ENCODE data around the gene ZNF609. TPM values are rescaled to one million over a fixed set of nuclear protein-coding genes. Genes with fewer than 3 reads are reported as not detected.

Gene ZNF609
- total and polyA plus RNA-seq, 2 experiments from 2014 or later: 6.3 to 11.3 TPM

DNA sequence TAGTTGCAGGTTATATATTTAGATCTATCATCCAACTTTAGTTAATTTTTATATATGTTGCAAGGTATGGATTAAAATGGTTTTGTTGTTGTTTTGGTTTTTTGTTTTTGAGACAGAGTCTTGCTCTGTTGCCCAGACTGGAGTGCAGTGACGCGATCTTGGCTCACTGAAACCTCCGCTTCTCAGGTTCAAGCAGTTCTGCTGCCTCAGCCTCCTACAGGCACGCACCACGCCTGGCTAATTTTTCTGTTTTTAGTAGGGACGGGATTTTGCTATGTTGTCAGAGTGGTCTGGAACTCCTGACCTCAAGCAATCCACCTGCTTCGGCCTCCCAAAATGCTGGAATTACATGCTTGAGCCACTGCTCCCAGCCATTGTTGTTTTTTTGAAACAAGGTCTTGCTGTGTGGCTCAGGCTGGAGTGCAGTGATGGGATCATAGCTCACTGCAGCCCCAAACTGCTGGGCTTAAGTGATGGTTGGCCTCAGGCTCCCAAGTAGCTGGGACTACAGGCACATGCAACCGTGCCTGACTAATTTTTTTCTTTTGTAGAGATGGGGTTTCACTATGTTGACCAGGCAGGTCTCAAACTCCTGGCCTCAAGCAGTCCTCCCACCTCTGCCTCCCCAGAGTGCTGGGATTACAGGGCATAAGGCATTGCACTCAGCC is 92.0 kb downstream of the ZNF609 start:
- Histone ChIP-seq H3K27me3 (replicated peaks; ENCODE audit: insufficient read depth) (no peaks in the 10 kb centered on the region), H4K20me1 (ENCODE audit: insufficient read depth) (peaks cover 11% of the 10 kb centered on the region; the same call in 1 of the 2 replicates), H3K4me2 (ENCODE audit: unreplicated experiment) (no peak overlapping the region), H3F3A (ENCODE audit: insufficient read depth) (peaks cover 8% of the 10 kb centered on the region; the same call in 1 of the 2 replicates), H3K9me2 (ENCODE audit: insufficient read depth) (no peaks in the 10 kb centered on the region), H3K4me3 (no peak overlapping the region), H3K27ac (no peak overlapping the region), H3K4me1 (ENCODE audit: insufficient read depth) (no peaks in the 10 kb centered on the region), H3K79me2 (ENCODE audit: insufficient read depth) (peaks cover 100% of the 10 kb centered on the region), H3K9me3 (ENCODE audit: low read depth) (no peaks in the 10 kb centered on the region), H2AFZ (no peak overlapping the region), H3K36me3 (ENCODE audit: low read depth) (no peaks in the 10 kb centered on the region), H3K9ac (no peak overlapping the region)
- in situ Hi-C loops (cut with MboI): no loop called here
- no peak for DNase-seq
- no peak for TF ChIP-seq EZH2 (IDR thresholded peaks at IDR 0.05; ENCODE audit: insufficient read depth, poor library complexity, severe bottlenecking)
- no peak for TF ChIP-seq EZH2phosphoT487 (IDR thresholded peaks at IDR 0.05; ENCODE audit: insufficient read depth, low read depth)
- WGBS, 2 experiments (ENCODE audit: low coverage in 1 of 2, low lambda C conversion rate in 2 of 2, missing lambda C conversion rate in 2 of 2): 91 to 94% methylated on average over 8 of the region's 8 CpGs

DNA sequence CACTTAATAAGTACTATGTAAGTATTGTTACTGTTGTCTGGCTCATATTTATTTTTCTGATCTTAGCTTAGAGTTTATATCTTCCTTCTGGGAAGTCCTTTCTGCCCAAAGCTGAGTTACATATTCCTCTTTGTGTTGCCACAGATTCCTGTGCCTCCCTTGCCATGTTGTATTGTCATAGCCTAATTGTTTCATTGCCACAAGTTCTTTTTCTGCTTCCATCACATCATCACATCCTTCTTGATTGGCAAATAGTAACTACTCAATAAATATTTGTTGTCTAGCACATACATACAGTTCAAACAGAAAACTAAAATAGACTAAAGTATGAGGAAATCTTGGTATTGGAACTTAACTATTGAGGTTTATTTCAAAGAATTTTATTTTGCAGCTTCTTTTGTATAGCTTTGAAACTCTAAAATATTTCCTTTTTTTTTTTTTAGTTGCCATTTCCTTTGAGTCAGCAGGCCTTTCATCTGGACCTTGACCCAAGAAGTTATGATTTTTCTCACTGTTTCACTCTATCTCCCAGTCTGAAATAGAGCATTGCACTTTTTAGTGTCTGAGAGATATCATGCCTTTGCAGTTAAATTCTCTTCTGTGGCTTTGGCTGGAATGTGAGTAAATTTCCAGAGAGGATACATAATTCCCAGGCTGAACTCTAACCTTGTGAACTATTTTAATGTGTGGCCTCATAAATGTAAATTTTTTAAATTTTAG is 98.2 kb downstream of the ZNF609 start:
- H4K20me1 ChIP-seq (ENCODE audit: insufficient read depth): peaks cover 6% of the 10 kb centered on the region; the same call in 1 of the 2 replicates
- H3K4me1 ChIP-seq (ENCODE audit: insufficient read depth): peaks cover 13% of the 10 kb centered on the region
- no peaks in the 10 kb centered on the region for H3K9me2 ChIP-seq (ENCODE audit: insufficient read depth)
- H3F3A ChIP-seq (ENCODE audit: insufficient read depth): peaks cover 16% of the 10 kb centered on the region; the same call in 1 of the 2 replicates
- no peak overlapping the region for H2AFZ ChIP-seq
- peak overlapping the region; percentile 5; the same call in 1 of the 2 replicates for H3K9ac ChIP-seq
- no peaks in the 10 kb centered on the region for H3K9me3 ChIP-seq (ENCODE audit: low read depth)
- H3K79me2 ChIP-seq (ENCODE audit: insufficient read depth): peaks cover 99% of the 10 kb centered on the region
- no peaks in the 10 kb centered on the region for H3K36me3 ChIP-seq (ENCODE audit: low read depth)
- H3K4me2 ChIP-seq (ENCODE audit: unreplicated experiment): no peak overlapping the region
- H3K27me3 ChIP-seq (replicated peaks; ENCODE audit: insufficient read depth): no peaks in the 10 kb centered on the region
- in situ Hi-C loops (cut with MboI): no loop called here
- DNase-seq: peak; percentile 26
- peak overlapping the region; percentile 15 for H3K27ac ChIP-seq
- no peak overlapping the region for H3K4me3 ChIP-seq
- TF ChIP-seq EZH2phosphoT487 (IDR thresholded peaks at IDR 0.05; ENCODE audit: insufficient read depth, low read depth): no peak
- no peak for TF ChIP-seq EZH2 (IDR thresholded peaks at IDR 0.05; ENCODE audit: insufficient read depth, poor library complexity, severe bottlenecking)

DNA sequence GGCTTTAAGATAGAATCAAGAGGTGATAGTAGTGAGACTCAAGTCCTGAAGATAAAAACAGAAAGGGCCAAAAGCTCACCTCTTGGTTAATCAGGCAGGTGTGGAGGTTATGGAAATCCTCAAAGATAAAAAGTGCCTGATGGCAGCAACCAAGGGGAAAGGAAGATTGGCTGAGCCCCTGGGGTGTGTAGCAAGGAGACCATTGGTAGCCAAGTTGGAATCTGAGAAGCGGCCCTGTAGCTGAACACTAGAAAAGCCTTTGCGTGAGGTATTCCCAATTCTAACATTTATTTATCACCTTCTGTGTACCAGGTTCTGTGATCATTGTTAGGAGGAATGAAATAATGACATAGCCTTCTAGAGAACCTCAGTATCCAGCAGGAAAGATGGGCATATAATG is 98.9 kb downstream of the ZNF609 start:
- DNase-seq: no peak

DNA sequence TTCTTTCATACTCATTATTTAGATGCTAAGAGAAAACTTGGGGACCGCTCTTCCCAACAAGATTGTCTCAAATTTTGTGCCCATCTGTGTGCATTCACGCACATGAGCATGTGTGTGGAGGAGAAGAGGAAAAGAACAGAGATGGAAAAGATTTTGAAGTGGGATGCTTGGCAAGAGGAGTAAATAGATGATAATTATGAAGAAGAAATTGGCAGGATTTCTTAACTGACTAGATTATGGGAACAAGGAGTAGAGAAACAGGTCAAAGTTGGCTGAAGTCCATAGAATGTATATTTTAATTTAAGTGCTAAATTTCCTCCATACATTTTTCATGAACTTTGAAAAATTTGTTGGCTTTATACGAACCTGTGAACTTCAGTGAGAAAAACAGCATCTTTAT is 100.1 kb downstream of the ZNF609 start:
- 87 to 91% methylated on average over 3 of the region's 3 CpGs for WGBS, 2 experiments (ENCODE audit: low coverage in 1 of 2, low lambda C conversion rate in 2 of 2, missing lambda C conversion rate in 2 of 2)
- Histone ChIP-seq H3K36me3 (ENCODE audit: low read depth) (no peaks in the 10 kb centered on the region), H3K9me2 (ENCODE audit: insufficient read depth) (no peaks in the 10 kb centered on the region), H3K9me3 (ENCODE audit: low read depth) (no peaks in the 10 kb centered on the region), H4K20me1 (ENCODE audit: insufficient read depth) (peaks cover 9% of the 10 kb centered on the region; the same call in 1 of the 2 replicates), H3F3A (ENCODE audit: insufficient read depth) (peaks cover 16% of the 10 kb centered on the region; the same call in 1 of the 2 replicates), H3K27ac (no peak overlapping the region), H3K9ac (no peak overlapping the region), H3K27me3 (replicated peaks; ENCODE audit: insufficient read depth) (no peaks in the 10 kb centered on the region), H3K79me2 (ENCODE audit: insufficient read depth) (peaks cover 97% of the 10 kb centered on the region), H3K4me3 (no peak overlapping the region), H2AFZ (no peak overlapping the region), H3K4me1 (ENCODE audit: insufficient read depth) (peaks cover 13% of the 10 kb centered on the region), H3K4me2 (ENCODE audit: unreplicated experiment) (no peak overlapping the region)
- DNase-seq: no peak
- TF ChIP-seq EZH2 (IDR thresholded peaks at IDR 0.05; ENCODE audit: insufficient read depth, poor library complexity, severe bottlenecking) (no peak), EZH2phosphoT487 (IDR thresholded peaks at IDR 0.05; ENCODE audit: insufficient read depth, low read depth) (no peak)
- in situ Hi-C loops (cut with MboI): no loop called here

More for the DNA sequence above, 98.9 kb downstream of the ZNF609 start:
- Histone ChIP-seq H3F3A (ENCODE audit: insufficient read depth) (peaks cover 16% of the 10 kb centered on the region; the same call in 1 of the 2 replicates), H3K27ac (peak overlapping the region; percentile 15; the same call in 1 of the 2 replicates), H3K9ac (peak overlapping the region; percentile 5; the same call in 1 of the 2 replicates), H3K9me3 (ENCODE audit: low read depth) (no peaks in the 10 kb centered on the region), H3K4me3 (no peak overlapping the region), H3K4me1 (ENCODE audit: insufficient read depth) (peaks cover 13% of the 10 kb centered on the region), H3K9me2 (ENCODE audit: insufficient read depth) (no peaks in the 10 kb centered on the region), H3K79me2 (ENCODE audit: insufficient read depth) (peaks cover 99% of the 10 kb centered on the region), H2AFZ (no peak overlapping the region), H4K20me1 (ENCODE audit: insufficient read depth) (peaks cover 8% of the 10 kb centered on the region; the same call in 1 of the 2 replicates), H3K36me3 (ENCODE audit: low read depth) (no peaks in the 10 kb centered on the region), H3K4me2 (ENCODE audit: unreplicated experiment) (no peak overlapping the region), H3K27me3 (replicated peaks; ENCODE audit: insufficient read depth) (no peaks in the 10 kb centered on the region)
- in situ Hi-C loops (cut with MboI): no loop called here
- WGBS, 2 experiments (ENCODE audit: low coverage in 1 of 2, low lambda C conversion rate in 2 of 2, missing lambda C conversion rate in 2 of 2): 95 to 100% methylated on average over 2 of the region's 2 CpGs
- TF ChIP-seq EZH2phosphoT487 (IDR thresholded peaks at IDR 0.05; ENCODE audit: insufficient read depth, low read depth) (no peak), EZH2 (IDR thresholded peaks at IDR 0.05; ENCODE audit: insufficient read depth, poor library complexity, severe bottlenecking) (no peak)
